Measurements from ENCODE around the gene RRP1.

DNA sequence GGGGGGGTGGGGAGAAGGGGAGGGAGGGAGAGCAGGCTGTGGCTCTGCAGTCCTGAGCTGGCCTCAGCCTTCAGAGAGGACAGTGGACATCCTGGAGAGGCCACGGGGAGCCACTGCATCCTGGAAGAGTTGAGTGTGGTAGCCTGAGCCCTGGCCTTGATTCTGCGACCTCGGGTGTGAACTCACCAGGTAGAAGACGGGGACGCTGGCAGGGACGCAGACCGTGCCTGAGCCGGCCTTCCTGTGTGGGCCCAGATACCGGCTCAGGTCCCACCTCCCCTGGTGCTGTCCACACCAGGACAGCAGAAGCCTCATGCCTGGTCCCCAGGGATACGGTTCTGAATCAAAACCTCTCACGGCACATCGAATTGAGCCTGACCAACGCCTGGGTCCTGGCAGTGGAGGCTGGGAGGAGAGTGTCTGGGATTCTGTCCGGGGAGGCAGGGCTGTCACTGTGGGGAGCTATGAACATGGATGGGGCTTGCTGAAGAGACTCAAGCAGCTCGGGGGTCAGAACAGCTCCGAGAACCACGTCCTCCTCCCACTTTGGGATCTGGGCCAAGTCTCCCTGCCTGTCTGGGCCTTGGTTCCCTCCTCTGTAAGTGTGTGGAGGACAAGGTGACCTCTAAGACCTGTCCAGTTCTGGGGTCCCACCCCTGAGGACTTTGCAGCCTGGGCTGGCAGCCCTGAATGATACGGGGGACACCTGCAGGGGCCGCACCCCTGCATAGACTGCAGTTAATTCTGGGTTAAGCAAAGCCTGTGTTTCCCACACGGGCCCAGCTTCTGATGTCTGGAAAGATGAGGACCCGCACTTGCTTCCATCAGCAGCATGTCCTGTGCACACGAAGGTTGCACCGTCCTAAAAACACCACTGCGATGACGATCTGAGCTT, 30.4 kb downstream of the RRP1 start:
- TF ChIP-seq, protein P1, sequence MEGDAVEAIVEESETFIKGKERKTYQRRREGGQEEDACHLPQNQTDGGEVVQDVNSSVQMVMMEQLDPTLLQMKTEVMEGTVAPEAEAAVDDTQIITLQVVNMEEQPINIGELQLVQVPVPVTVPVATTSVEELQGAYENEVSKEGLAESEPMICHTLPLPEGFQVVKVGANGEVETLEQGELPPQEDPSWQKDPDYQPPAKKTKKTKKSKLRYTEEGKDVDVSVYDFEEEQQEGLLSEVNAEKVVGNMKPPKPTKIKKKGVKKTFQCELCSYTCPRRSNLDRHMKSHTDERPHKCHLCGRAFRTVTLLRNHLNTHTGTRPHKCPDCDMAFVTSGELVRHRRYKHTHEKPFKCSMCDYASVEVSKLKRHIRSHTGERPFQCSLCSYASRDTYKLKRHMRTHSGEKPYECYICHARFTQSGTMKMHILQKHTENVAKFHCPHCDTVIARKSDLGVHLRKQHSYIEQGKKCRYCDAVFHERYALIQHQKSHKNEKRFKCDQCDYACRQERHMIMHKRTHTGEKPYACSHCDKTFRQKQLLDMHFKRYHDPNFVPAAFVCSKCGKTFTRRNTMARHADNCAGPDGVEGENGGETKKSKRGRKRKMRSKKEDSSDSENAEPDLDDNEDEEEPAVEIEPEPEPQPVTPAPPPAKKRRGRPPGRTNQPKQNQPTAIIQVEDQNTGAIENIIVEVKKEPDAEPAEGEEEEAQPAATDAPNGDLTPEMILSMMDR (conservative IDR thresholded peaks at IDR 0.05; ENCODE audit: low read depth, low read length) = no peak
- no peak for TF ChIP-seq EZH2 (IDR thresholded peaks at IDR 0.05; ENCODE audit: low read length, unreplicated experiment)
